ENCODE measurements around the gene MARCHF2.

GRCh38 chr19:8395621-8396082, 17.5 kb upstream of the MARCHF2 start:
- TF ChIP-seq POLR2A (IDR thresholded peaks at IDR 0.05) (no peak), POLR2AphosphoS5 (IDR thresholded peaks at IDR 0.05) (no peak), CTCF (IDR thresholded peaks at IDR 0.05) (no peak)
